Measurements from ENCODE around the gene PDE2A.

Gene PDE2A

DNA sequence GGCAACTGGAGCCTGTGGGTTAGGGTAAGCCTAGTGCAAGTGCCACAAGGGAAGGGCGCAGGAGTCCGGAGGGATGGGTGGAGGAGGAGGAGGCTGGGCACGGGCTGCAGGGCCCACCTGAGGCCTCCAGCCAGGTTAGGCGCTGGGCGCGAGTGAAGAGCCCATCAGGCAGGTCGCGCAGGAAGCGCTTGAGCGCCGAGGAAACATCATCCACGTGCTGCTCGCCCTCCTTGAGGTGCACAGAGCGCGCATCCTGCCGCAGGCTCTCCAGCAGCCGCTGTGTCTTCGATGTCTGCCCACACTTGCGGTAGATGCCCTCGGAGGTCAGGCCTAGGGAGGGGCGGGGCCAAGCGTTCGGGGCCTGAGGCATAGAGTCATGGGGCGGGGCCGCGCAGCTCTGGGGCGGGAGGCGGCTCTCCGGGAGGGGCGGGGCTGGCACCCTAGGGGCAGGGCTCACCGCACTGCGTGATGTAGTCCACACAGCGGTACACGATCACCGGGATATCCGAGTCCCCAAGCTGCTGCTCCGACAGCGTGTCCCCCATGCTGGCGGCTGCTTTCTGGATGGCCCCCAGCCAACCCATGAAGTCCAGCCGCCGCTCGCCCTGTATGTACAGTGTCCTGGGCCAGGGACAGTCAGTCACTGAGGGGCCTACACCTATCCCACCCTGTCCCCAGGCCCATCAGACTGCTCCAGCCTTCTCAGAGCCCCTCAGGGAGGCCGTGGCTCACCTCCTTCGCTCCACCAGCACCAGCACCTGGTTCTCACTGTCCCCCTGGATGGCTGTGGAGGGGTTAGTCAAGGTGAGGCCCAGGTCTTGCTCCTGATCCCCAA, 22.9 kb upstream of the PDE2A start:
- H3K27me3 ChIP-seq (replicated peaks; ENCODE audit: control insufficient read depth, insufficient read depth, low read length, poor library complexity, severe bottlenecking): no peaks in the 10 kb centered on the region
- no peak overlapping the region for H3K27ac ChIP-seq (ENCODE audit: insufficient read depth, low read length, poor library complexity, severe bottlenecking)
- no peaks in the 10 kb centered on the region for H3K4me1 ChIP-seq (ENCODE audit: control insufficient read depth, insufficient read depth, low read length, poor library complexity, severe bottlenecking)
- no peak for DNase-seq
- H3K9me3 ChIP-seq (ENCODE audit: control insufficient read depth, low read length): no peaks in the 10 kb centered on the region
- H3K36me3 ChIP-seq (ENCODE audit: control insufficient read depth, insufficient read depth, low read length): peaks cover 96% of the 10 kb centered on the region
- no peak overlapping the region for H3K4me3 ChIP-seq (ENCODE audit: insufficient read depth, low read depth, low read length, poor library complexity, severe bottlenecking)

DNA sequence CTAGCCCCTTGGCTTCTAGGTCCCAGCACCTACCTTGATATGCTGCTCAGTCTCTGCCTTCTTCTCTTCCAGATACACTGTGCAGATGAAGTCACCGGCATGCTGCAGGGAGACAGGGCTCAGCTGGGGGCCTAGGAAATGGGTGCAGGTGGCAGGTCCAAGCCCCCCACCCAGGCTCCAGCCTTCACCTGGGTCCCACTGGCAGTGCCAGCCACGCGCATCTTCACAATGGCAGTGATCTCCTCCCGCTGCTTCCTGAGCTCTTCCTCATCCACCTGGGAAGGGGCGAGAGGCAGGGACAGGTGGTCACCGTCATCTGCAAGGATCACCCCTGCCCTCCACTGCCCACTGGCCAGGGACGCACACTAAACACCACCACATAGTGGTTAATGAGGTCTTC, 21.1 kb upstream of the PDE2A start:
- DNase-seq: no peak
- Histone ChIP-seq H3K36me3 (ENCODE audit: control insufficient read depth, insufficient read depth, low read length) (peaks cover 87% of the 10 kb centered on the region), H3K27me3 (replicated peaks; ENCODE audit: control insufficient read depth, insufficient read depth, low read length, poor library complexity, severe bottlenecking) (no peaks in the 10 kb centered on the region), H3K4me1 (ENCODE audit: control insufficient read depth, insufficient read depth, low read length, poor library complexity, severe bottlenecking) (no peaks in the 10 kb centered on the region), H3K27ac (ENCODE audit: insufficient read depth, low read length, poor library complexity, severe bottlenecking) (no peak overlapping the region), H3K4me3 (ENCODE audit: insufficient read depth, low read depth, low read length, poor library complexity, severe bottlenecking) (no peak overlapping the region), H3K9me3 (ENCODE audit: control insufficient read depth, low read length) (no peaks in the 10 kb centered on the region)

DNA sequence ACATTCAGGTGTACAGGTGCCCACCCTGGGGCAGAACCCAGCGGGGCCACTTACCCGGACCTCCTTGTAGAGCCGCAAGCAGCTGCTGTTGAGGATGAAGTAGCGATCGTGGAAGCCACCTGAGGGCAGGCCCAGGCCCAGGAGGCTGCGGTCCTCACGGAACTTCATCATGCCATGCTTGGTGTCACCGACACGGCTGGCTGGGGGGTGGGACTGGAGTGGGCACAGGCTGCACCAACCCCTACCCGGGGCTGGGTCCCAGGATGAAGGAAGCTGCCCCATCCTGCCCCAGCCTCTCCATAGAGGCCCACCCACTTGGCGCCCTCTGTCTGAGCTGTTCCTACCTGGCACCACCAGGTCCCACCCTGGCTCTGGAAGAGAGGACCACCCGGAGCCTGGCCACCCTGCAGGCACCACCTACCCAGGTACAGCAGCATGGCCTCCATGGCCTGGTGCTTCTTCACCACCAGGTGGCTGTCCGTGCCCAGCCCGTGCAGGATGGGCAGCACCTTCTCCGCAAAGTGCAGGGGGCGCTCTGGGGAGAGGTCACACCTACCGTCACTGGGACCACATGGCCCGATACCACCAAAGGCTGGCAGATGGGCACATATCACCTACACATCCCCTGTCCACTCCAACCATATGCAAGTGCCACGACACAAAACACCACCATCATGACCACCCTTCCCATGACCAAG, 19.2 kb upstream of the PDE2A start:
- no peaks in the 10 kb centered on the region for H3K9me3 ChIP-seq (ENCODE audit: control insufficient read depth, low read length)
- H3K4me1 ChIP-seq (ENCODE audit: control insufficient read depth, insufficient read depth, low read length, poor library complexity, severe bottlenecking): no peaks in the 10 kb centered on the region
- no peak for DNase-seq
- no peaks in the 10 kb centered on the region for H3K27me3 ChIP-seq (replicated peaks; ENCODE audit: control insufficient read depth, insufficient read depth, low read length, poor library complexity, severe bottlenecking)
- peaks cover 81% of the 10 kb centered on the region for H3K36me3 ChIP-seq (ENCODE audit: control insufficient read depth, insufficient read depth, low read length)
- no peak overlapping the region for H3K4me3 ChIP-seq (ENCODE audit: insufficient read depth, low read depth, low read length, poor library complexity, severe bottlenecking)
- no peak overlapping the region for H3K27ac ChIP-seq (ENCODE audit: insufficient read depth, low read length, poor library complexity, severe bottlenecking)

DNA sequence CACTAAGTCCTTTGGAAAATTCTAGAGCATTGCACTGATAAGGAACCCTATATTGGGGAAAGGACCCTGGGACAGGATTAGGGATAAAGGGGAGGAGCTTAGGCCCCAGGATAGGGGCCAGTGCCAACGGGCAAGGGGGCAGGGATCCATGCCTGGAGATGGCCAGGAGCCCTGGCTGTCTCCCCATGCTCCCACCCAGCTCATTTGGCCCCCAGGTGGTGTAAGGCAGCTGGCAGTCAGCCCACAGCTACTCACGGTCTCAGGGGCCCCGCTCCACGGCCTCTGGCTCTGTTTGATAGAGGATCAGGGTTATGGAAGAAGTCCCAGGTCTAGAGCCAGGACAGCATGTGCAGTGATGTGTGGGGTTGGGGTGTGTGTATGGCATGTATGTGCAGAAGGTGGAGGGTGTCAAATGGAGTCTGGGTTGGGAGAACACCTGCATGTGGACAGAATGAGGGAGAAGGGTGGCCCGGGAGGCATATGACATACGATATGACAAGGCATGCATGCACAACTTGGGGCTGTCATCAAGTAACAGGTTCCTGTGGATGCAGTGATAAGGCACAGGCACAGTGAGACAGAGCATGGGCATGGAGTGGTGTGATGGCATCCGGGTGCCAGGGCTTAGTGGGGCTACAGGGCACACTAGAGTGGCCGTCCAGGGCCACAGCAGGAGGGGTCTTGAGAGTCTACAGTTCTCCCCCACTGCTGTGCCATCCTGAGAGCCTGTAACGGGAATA, 18.4 kb upstream of the PDE2A start:
- no peak overlapping the region for H3K27ac ChIP-seq (ENCODE audit: insufficient read depth, low read length, poor library complexity, severe bottlenecking)
- H3K4me1 ChIP-seq (ENCODE audit: control insufficient read depth, insufficient read depth, low read length, poor library complexity, severe bottlenecking): no peaks in the 10 kb centered on the region
- no peaks in the 10 kb centered on the region for H3K27me3 ChIP-seq (replicated peaks; ENCODE audit: control insufficient read depth, insufficient read depth, low read length, poor library complexity, severe bottlenecking)
- H3K36me3 ChIP-seq (ENCODE audit: control insufficient read depth, insufficient read depth, low read length): peaks cover 79% of the 10 kb centered on the region
- H3K9me3 ChIP-seq (ENCODE audit: control insufficient read depth, low read length): no peaks in the 10 kb centered on the region
- H3K4me3 ChIP-seq (ENCODE audit: insufficient read depth, low read depth, low read length, poor library complexity, severe bottlenecking): no peak overlapping the region
- DNase-seq: no peak

DNA sequence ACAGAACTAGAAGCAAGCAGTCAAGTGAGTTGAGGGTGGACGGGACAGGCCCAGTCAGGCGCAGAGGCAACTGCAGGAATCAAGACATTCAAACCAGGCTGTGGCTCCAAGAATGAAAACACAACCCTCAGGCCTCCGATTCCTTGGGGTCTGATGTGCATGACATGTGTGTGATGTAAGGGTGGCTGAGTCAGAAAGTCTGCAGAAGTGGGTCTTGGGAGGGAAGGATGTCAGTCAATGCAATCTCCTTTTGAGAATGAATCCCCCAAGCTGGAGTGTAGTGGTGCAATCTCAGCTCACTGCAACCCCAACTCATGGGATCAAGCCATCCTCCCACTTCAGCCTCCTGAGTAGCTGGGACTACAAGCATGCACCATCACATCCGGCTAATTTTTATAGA, 15.9 kb upstream of the PDE2A start:
- no peak overlapping the region for H3K27ac ChIP-seq (ENCODE audit: insufficient read depth, low read length, poor library complexity, severe bottlenecking)
- no peaks in the 10 kb centered on the region for H3K27me3 ChIP-seq (replicated peaks; ENCODE audit: control insufficient read depth, insufficient read depth, low read length, poor library complexity, severe bottlenecking)
- no peaks in the 10 kb centered on the region for H3K4me1 ChIP-seq (ENCODE audit: control insufficient read depth, insufficient read depth, low read length, poor library complexity, severe bottlenecking)
- H3K4me3 ChIP-seq (ENCODE audit: insufficient read depth, low read depth, low read length, poor library complexity, severe bottlenecking): no peak overlapping the region
- peaks cover 57% of the 10 kb centered on the region for H3K36me3 ChIP-seq (ENCODE audit: control insufficient read depth, insufficient read depth, low read length)
- DNase-seq: no peak
- H3K9me3 ChIP-seq (ENCODE audit: control insufficient read depth, low read length): no peaks in the 10 kb centered on the region

DNA sequence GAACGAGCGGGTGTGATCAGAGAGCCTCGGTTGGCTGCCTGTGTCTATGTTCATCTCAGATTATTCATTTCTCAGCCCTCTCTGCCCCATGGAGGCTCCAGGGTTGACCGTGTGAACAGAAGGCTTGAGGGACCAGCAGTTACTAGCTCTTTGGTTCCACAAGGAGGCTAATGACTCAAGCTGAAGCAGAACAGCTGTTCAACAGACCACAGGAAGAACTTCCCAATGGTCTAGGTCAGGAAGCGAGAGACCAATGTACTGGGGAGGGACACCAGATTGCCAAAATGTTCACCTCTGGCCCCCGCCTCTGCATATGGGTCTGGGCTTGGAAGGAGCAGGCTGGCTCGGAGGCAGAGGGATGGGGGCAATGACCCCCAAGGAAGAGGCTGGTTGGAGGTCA, 14.7 kb upstream of the PDE2A start:
- Histone ChIP-seq H3K9me3 (ENCODE audit: control insufficient read depth, low read length) (no peaks in the 10 kb centered on the region), H3K27me3 (replicated peaks; ENCODE audit: control insufficient read depth, insufficient read depth, low read length, poor library complexity, severe bottlenecking) (no peaks in the 10 kb centered on the region), H3K36me3 (ENCODE audit: control insufficient read depth, insufficient read depth, low read length) (peaks cover 45% of the 10 kb centered on the region), H3K27ac (ENCODE audit: insufficient read depth, low read length, poor library complexity, severe bottlenecking) (no peak overlapping the region), H3K4me3 (ENCODE audit: insufficient read depth, low read depth, low read length, poor library complexity, severe bottlenecking) (no peak overlapping the region), H3K4me1 (ENCODE audit: control insufficient read depth, insufficient read depth, low read length, poor library complexity, severe bottlenecking) (no peaks in the 10 kb centered on the region)
- no peak for DNase-seq

DNA sequence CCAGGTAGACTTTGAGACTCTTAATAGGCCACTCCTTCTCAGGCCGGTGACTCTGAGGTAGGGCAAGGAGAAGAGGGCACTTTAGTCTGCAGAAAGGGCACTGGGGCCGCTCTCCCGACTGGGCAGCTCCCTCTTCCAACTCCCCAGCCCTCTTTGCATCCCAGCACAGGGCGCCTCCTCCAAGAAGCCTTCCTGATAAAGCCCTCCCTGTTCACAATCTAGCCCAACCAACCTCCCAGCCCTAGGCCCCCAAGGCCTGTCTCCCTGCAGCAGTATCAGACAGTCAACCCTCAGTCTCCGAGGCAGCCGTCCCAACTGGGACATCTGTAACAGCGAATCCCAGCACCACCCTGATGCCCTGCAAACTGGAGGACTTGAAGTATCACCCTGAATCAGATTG, 14.3 kb upstream of the PDE2A start:
- H3K27me3 ChIP-seq (replicated peaks; ENCODE audit: control insufficient read depth, insufficient read depth, low read length, poor library complexity, severe bottlenecking): no peaks in the 10 kb centered on the region
- H3K27ac ChIP-seq (ENCODE audit: insufficient read depth, low read length, poor library complexity, severe bottlenecking): no peak overlapping the region
- H3K4me1 ChIP-seq (ENCODE audit: control insufficient read depth, insufficient read depth, low read length, poor library complexity, severe bottlenecking): no peaks in the 10 kb centered on the region
- no peak for DNase-seq
- H3K9me3 ChIP-seq (ENCODE audit: control insufficient read depth, low read length): no peaks in the 10 kb centered on the region
- H3K36me3 ChIP-seq (ENCODE audit: control insufficient read depth, insufficient read depth, low read length): peaks cover 42% of the 10 kb centered on the region
- H3K4me3 ChIP-seq (ENCODE audit: insufficient read depth, low read depth, low read length, poor library complexity, severe bottlenecking): no peak overlapping the region

DNA sequence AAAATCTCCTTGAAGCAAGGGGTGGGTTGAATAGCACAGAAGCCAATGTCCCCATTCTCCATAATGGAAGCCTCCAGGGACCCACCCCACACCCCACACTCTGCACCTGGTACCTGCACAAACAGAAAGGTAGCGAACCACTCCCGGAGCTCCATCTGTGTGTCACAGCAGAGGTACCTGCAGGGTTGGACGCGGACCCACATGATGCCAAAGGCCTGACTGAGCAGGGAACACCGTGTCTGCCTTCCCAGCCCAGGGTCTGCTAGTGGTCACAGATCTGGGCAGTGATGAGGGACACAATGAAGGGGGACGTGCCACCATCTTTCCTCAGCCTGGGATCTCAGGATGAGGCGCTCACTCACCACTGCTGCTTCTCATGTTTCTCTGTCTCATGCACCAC, 13.1 kb upstream of the PDE2A start:
- no peaks in the 10 kb centered on the region for H3K27me3 ChIP-seq (replicated peaks; ENCODE audit: control insufficient read depth, insufficient read depth, low read length, poor library complexity, severe bottlenecking)

DNA sequence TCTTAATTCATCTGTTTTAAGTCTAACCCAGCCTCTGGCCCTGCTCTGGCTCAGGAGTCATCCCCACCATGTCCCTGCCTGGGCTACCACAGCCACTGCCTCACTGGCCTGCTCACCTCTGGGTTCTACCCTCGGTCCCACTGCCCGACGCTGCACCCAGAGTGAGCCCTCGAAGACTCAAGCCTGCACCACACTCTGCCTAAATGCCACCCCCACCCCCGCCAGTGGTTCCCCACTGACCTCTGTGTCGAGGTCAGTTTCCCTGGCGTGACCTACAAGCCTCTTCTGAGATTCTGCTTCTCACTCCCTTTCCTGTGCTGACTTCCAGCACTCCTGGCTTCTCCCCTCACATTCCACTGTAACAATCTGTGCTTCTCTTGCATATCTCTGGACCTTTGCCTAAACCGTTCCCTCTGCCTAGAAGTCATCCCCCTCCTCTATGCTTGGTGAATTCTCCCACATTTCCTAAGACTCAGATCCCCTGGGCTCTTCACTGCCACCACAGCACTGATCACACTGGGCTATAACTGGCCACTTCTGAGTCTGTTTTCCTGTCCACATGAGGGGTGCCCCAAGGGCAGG, 12.5 kb upstream of the PDE2A start:
- H3K27me3 ChIP-seq (replicated peaks; ENCODE audit: control insufficient read depth, insufficient read depth, low read length, poor library complexity, severe bottlenecking): no peaks in the 10 kb centered on the region
- no peaks in the 10 kb centered on the region for H3K4me1 ChIP-seq (ENCODE audit: control insufficient read depth, insufficient read depth, low read length, poor library complexity, severe bottlenecking)
- H3K36me3 ChIP-seq (ENCODE audit: control insufficient read depth, insufficient read depth, low read length): peaks cover 24% of the 10 kb centered on the region
- H3K27ac ChIP-seq (ENCODE audit: insufficient read depth, low read length, poor library complexity, severe bottlenecking): no peak overlapping the region
- H3K4me3 ChIP-seq (ENCODE audit: insufficient read depth, low read depth, low read length, poor library complexity, severe bottlenecking): no peak overlapping the region
- H3K9me3 ChIP-seq (ENCODE audit: control insufficient read depth, low read length): no peaks in the 10 kb centered on the region
- DNase-seq: no peak

More for the DNA sequence above, 13.1 kb upstream of the PDE2A start:
- Histone ChIP-seq H3K36me3 (ENCODE audit: control insufficient read depth, insufficient read depth, low read length) (peaks cover 30% of the 10 kb centered on the region), H3K4me1 (ENCODE audit: control insufficient read depth, insufficient read depth, low read length, poor library complexity, severe bottlenecking) (no peaks in the 10 kb centered on the region), H3K9me3 (ENCODE audit: control insufficient read depth, low read length) (no peaks in the 10 kb centered on the region), H3K27ac (ENCODE audit: insufficient read depth, low read length, poor library complexity, severe bottlenecking) (no peak overlapping the region), H3K4me3 (ENCODE audit: insufficient read depth, low read depth, low read length, poor library complexity, severe bottlenecking) (no peak overlapping the region)
- no peak for DNase-seq

All from effector memory CD4-positive, alpha-beta T cell (primary cell).